CD14-positive monocyte (primary cell): Measurements from ENCODE around the gene CGNL1. TPM values are rescaled to one million over a fixed set of nuclear protein-coding genes. Genes with fewer than 3 reads are reported as not detected.

Experiments
- DNase-seq, 3 donors: peaks; one replicate each; pipeline ENCODE4 v3.0.0-alpha.2; 2011 to 2022
- H2AFZ ChIP-seq: 2 replicates; pipeline ENCODE4 v1.6.0; 2012; ENCODE audit warnings: mild to moderate bottlenecking, low read depth, low read length, inconsistent platforms; ENCODE audit not compliant: insufficient read depth, poor library complexity, severe bottlenecking
- H3K27ac ChIP-seq, 2 donors: 1 replicate in 1 of 2; 2 replicates in 1 of 2; pipeline ENCODE4 v1.5.1; 2012 to 2013; ENCODE audit warnings: low read length in 2 of 2, control low read depth in 1 of 2, inconsistent platforms in 1 of 2, low read depth in 1 of 2, mild to moderate bottlenecking in 1 of 2
- H3K27me3 ChIP-seq, 2 donors: one replicate each; pipeline versions ENCODE4 v1.6.0 to v1.6.1; 2011 to 2013; ENCODE audit warnings: low read length in 2 of 2; ENCODE audit not compliant: control insufficient read depth in 2 of 2, insufficient read depth in 2 of 2
- H3K36me3 ChIP-seq, 2 donors: replicated peaks in 1 of 2; 1 replicate in 1 of 2; 2 replicates in 1 of 2; pipeline versions ENCODE4 v1.5.1 to v1.6.1; 2012 to 2013; ENCODE audit warnings: low read length in 2 of 2, control low read depth in 1 of 2, inconsistent platforms in 1 of 2, mild to moderate bottlenecking in 1 of 2; ENCODE audit not compliant: insufficient read depth in 2 of 2, control insufficient read depth in 1 of 2
- H3K4me1 ChIP-seq, 2 donors: 1 replicate in 1 of 2; 2 replicates in 1 of 2; pipeline versions ENCODE4 v1.5.1 to v1.6.1; 2012 to 2013; ENCODE audit warnings: low read length in 2 of 2, control low read depth in 1 of 2, inconsistent platforms in 1 of 2, mild to moderate bottlenecking in 1 of 2, moderate library complexity in 1 of 2; ENCODE audit not compliant: insufficient read depth in 2 of 2, control insufficient read depth in 1 of 2
- H3K4me2 ChIP-seq: replicated peaks from 2 replicates; pipeline ENCODE3; 2012; ENCODE audit warnings: low read length, moderate library complexity, mild to moderate bottlenecking; ENCODE audit not compliant: poor library complexity, severe bottlenecking; ENCODE audit errors: extremely low read depth
- H3K4me3 ChIP-seq, 3 experiments: fragments of 200-600 bp in 1 of 3; sonication (generic) in 1 of 3; replicated peaks in 1 of 3; 1 replicate in 2 of 3; 2 replicates in 1 of 3; pipeline ENCODE4 v1.5.1; 2011 to 2013; ENCODE audit warnings: low read length in 3 of 3, mild to moderate bottlenecking in 3 of 3, control low read depth in 2 of 3, low read depth in 2 of 3, inconsistent platforms in 1 of 3, moderate library complexity in 1 of 3
- H3K79me2 ChIP-seq: 2 replicates; pipeline ENCODE4 v1.6.0; 2012; ENCODE audit warnings: mild to moderate bottlenecking, control low read depth, inconsistent platforms, low read length, moderate library complexity; ENCODE audit not compliant: insufficient read depth
- H3K9ac ChIP-seq: 2 replicates; pipeline ENCODE4 v1.6.0; 2017; ENCODE audit warnings: low read length, mild to moderate bottlenecking; ENCODE audit not compliant: insufficient read depth, poor library complexity, severe bottlenecking
- H3K9me3 ChIP-seq, 2 donors: replicated peaks in 1 of 2; 1 replicate in 1 of 2; 2 replicates in 1 of 2; pipeline versions ENCODE4 v1.5.1 to v1.6.1; 2012 to 2013; ENCODE audit warnings: low read length in 2 of 2, control low read depth in 1 of 2; ENCODE audit not compliant: control insufficient read depth in 1 of 2, insufficient read depth in 1 of 2
- H4K20me1 ChIP-seq: 2 replicates; pipeline ENCODE4 v1.6.0; 2012; ENCODE audit warnings: mild to moderate bottlenecking, low read length, control low read depth, moderate library complexity; ENCODE audit not compliant: insufficient read depth
- H3K27ac Mint-ChIP-seq, 7 donors: one replicate each; pipeline ENCODE4 v1.8.0; 2020; ENCODE audit warnings: mild to moderate bottlenecking in 7 of 7, mixed read lengths in 7 of 7, moderate library complexity in 6 of 7, inconsistent platforms in 2 of 7
- H3K27me3 Mint-ChIP-seq, 3 donors: one replicate each; pipeline ENCODE4 v1.8.0; 2021 to 2022; ENCODE audit warnings: low read depth in 3 of 3, mild to moderate bottlenecking in 3 of 3, mixed read lengths in 3 of 3, moderate library complexity in 3 of 3, inconsistent platforms in 1 of 3
- H3K36me3 Mint-ChIP-seq, 2 donors: one replicate each; pipeline ENCODE4 v1.8.0; 2020; ENCODE audit warnings: mixed read lengths in 2 of 2, inconsistent platforms in 1 of 2, mild to moderate bottlenecking in 1 of 2
- H3K4me1 Mint-ChIP-seq: one replicate; pipeline ENCODE4 v1.8.0; 2020; ENCODE audit warnings: mild to moderate bottlenecking, mixed read lengths
- H3K4me3 Mint-ChIP-seq, 2 donors: one replicate each; pipeline ENCODE4 v1.8.0; 2020; ENCODE audit warnings: mild to moderate bottlenecking in 2 of 2, mixed read lengths in 2 of 2, moderate library complexity in 1 of 2
- H3K9me3 Mint-ChIP-seq, 7 donors: one replicate each; pipeline ENCODE4 v1.8.0; 2020 to 2022; ENCODE audit warnings: mixed read lengths in 7 of 7, mild to moderate bottlenecking in 6 of 7, moderate library complexity in 6 of 7, inconsistent platforms in 2 of 7
- CTCF ChIP-seq: fragments of 200-600 bp; IDR thresholded peaks from one replicate; pipeline ENCODE4 v1.8.0; 2022; ENCODE audit warnings: antibody characterized with exemption, mild to moderate bottlenecking
- WGBS: methylation state at CpG from one replicate; pipeline ENCODE4 v1.1.5; 2013; ENCODE audit warnings: missing lambda C conversion rate; ENCODE audit not compliant: insufficient coverage; 5-methylcytosine and 5-hydroxymethylcytosine counted together
- intact Hi-C, 2 donors: fragments of 100-400 bp; cut with micrococcal nuclease; formaldehyde crosslinking; loops; one replicate each; pipeline versions ENCODE4 v1.15.0 to v1.15.1; 2023
- polyA plus RNA-seq, 3 donors: library from polyadenylated mRNA; depleted of rRNA in 1 of 3; unstranded in 2 of 3; stranded (reverse) in 1 of 3; fragments of 300-500 nt in 2 of 3; fragments of >200 nt in 1 of 3; fragmentation: Illumina TruSeq in 2 of 3; gene quantifications; 1 replicate in 2 of 3; 2 replicates in 1 of 3; pipeline ENCODE4 v1.2.3, GENCODE V29; 2012 to 2021

The CGNL1 gene
- polyA plus RNA-seq, 3 donors = not detected

DNA sequence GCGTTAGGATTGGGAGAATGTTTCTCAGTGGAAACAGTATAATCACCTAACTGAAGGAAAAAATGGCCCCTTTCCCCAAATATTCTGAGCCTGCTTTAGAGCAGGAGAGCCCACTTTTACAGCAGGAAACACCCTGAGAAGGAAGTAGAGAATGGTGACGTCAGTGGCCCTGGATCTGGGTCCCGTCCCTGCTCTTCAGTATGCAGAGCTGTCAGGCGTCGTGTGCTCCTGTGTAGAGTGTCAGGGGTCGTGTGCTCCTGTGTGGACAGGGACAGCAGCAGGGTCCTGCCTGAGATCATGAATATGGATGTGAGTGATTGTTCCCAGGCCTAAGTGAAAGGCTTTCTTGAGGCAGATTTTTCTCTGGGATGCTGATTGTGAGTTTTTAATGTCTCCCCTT is 45.2 kb downstream of the CGNL1 start:
- H3K36me3 Mint-ChIP-seq = no peaks in the 10 kb centered on the region
- peaks cover 0 to 1% (median 0%) of the 10 kb centered on the region in 3 donors for H3K27me3 Mint-ChIP-seq
- Histone ChIP-seq H3K9me3 (no peaks in the 10 kb centered on the region), H3K4me2 (peak overlapping the region; percentile 6), H3K27me3 (no peaks in the 10 kb centered on the region), H3K4me1 (peaks cover 13 to 17% of the 10 kb centered on the region in 2 donors), H3K27ac (no peak overlapping the region), H4K20me1 (no peaks in the 10 kb centered on the region), H3K9ac (no peak overlapping the region), H3K36me3 (no peaks in the 10 kb centered on the region), H2AFZ (peak overlapping the region; percentile 57), H3K79me2 (no peaks in the 10 kb centered on the region), H3K4me3 (peak overlapping the region in 1 of 3 experiments; percentile 8)
- H3K27ac Mint-ChIP-seq = peak overlapping the region in 1 of 7 donors; percentile 37
- intact Hi-C loops = no loop called here
- peak overlapping the region in 1 of 2 donors; percentile 73 for H3K4me3 Mint-ChIP-seq
- DNase-seq = peak in 2 of 3 donors; percentile 3 to 26
- 33% methylated on average over 5 of the region's 6 CpGs for WGBS
- peaks cover 0 to 5% (median 0%) of the 10 kb centered on the region in 7 donors for H3K9me3 Mint-ChIP-seq
- H3K4me1 Mint-ChIP-seq = peaks cover 18% of the 10 kb centered on the region
- no peak for TF ChIP-seq CTCF

DNA sequence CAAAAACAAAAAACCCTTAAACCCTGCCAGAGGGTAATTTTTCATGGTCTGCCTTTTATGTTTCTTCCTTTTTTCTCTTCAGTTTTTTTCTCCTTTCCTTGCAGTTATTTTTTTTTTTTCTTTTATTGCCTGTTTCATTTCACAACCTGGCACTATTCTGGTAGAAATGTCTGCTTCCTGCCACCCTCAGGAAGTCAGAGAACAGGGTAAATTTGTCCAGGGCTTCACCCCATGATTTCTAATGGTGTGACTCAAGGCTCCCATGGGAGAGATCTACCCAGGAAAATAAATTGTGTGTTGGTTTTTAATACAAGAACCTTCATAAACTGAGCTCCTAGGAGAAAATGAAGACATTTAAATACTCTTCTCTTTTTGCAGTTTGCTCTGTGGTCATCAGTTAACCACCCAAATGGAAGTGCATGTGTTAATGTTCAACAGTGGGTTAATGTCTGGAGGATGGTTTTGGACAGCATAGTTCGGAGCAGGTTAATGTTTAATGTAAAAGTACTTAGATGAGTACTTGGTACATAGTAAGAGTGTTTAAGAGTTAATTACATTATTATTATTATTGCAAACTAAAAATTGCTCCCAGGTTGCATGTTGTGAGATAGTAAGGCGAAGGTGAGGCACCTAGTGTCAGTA is 45.9 kb downstream of the CGNL1 start:
- no peaks in the 10 kb centered on the region for H3K9me3 ChIP-seq
- no peak for DNase-seq
- no peak overlapping the region for H3K4me3 ChIP-seq
- no peaks in the 10 kb centered on the region for H3K36me3 ChIP-seq
- no peak overlapping the region for H3K9ac ChIP-seq
- TF ChIP-seq CTCF = no peak
- intact Hi-C loops = no loop called here
- H3K4me2 ChIP-seq = no peak overlapping the region
- H3K27me3 ChIP-seq = no peaks in the 10 kb centered on the region
- H3K4me3 Mint-ChIP-seq = no peak overlapping the region
- H3K27ac Mint-ChIP-seq = peak overlapping the region in 4 of 7 donors; percentile 11 to 79 (median 46)
- H3K79me2 ChIP-seq = no peaks in the 10 kb centered on the region
- 100% methylated on average over 1 of the region's 2 CpGs for WGBS
- peaks cover 0 to 1% (median 0%) of the 10 kb centered on the region in 3 donors for H3K27me3 Mint-ChIP-seq
- no peaks in the 10 kb centered on the region for H3K36me3 Mint-ChIP-seq
- peak overlapping the region; percentile 57 for H2AFZ ChIP-seq
- peaks cover 18% of the 10 kb centered on the region for H3K4me1 Mint-ChIP-seq
- peaks cover 13 to 17% of the 10 kb centered on the region in 2 donors for H3K4me1 ChIP-seq
- no peaks in the 10 kb centered on the region for H4K20me1 ChIP-seq
- H3K9me3 Mint-ChIP-seq = peaks cover 0 to 5% (median 0%) of the 10 kb centered on the region in 7 donors
- H3K27ac ChIP-seq = no peak overlapping the region
